ENCODE data around the gene MARCHF10. TPM values are rescaled to one million over a fixed set of nuclear protein-coding genes. Genes with fewer than 3 reads are reported as not detected.

The MARCHF10 gene
- total RNA-seq, 1 experiment from 2014 or later = not detected

GRCh38 chr17:62713086-62713881 is 94.8 kb downstream of the MARCHF10 start:
- Histone ChIP-seq H3K4me2 (ENCODE audit: low read length) (no peak overlapping the region), H3K36me3 (ENCODE audit: control insufficient read depth in 1 of 2, insufficient read depth in 2 of 2, low read length in 2 of 2) (no peaks in the 10 kb centered on the region), H2AFZ (ENCODE audit: low read depth, low read length, poor library complexity, severe bottlenecking) (no peak overlapping the region), H3K4me3 (replicated peaks in 1 of 2; ENCODE audit: low read depth in 1 of 2, low read length in 2 of 2) (no peak overlapping the region), H3K9me3 (ENCODE audit: control insufficient read depth in 1 of 2, insufficient read depth in 1 of 2, low read depth in 1 of 2, low read length in 2 of 2) (peaks cover 0 to 15% of the 10 kb centered on the region in 2 experiments; a peak in 2 of 4 replicates), H3K27ac (ENCODE audit: low read depth, low read length) (no peak overlapping the region), H3K79me2 (ENCODE audit: insufficient read depth, low read length) (no peaks in the 10 kb centered on the region), H3K9ac (ENCODE audit: low read length) (no peak overlapping the region), H3K27me3 (ENCODE audit: insufficient read depth, low read length) (no peaks in the 10 kb centered on the region), H3K9me2 (ENCODE audit: insufficient read depth) (no peaks in the 10 kb centered on the region), H4K20me1 (ENCODE audit: insufficient read depth) (no peaks in the 10 kb centered on the region), H3K4me1 (ENCODE audit: control insufficient read depth in 1 of 2, insufficient read depth in 2 of 2, low read length in 2 of 2) (peaks cover 12 to 31% of the 10 kb centered on the region in 2 experiments)
- intact Hi-C loops (cut with micrococcal nuclease) = no loop called here
- ATAC-seq (no peak), DNase-seq (ENCODE audit: low read depth, low spot score) (no peak)
- CTCF ChIA-PET = no interaction called here
- BruUV-seq (replicated peaks) = no TSS peak
- RAD21 ChIA-PET (ENCODE audit: low non-redundant PET in 1 of 2, low total read pairs in 2 of 2, uncharacterized antibody in 2 of 2, unreplicated experiment in 2 of 2) = no interaction called here
- TF ChIP-seq YY1 (IDR thresholded peaks at IDR 0.05; ENCODE audit: extremely low read depth, insufficient replicate concordance, low read depth, low read length) (no peak), EZH2 (IDR thresholded peaks at IDR 0.05) (no peak), SIN3A (IDR thresholded peaks at IDR 0.05; ENCODE audit: low read depth) (no peak), SRF (IDR thresholded peaks at IDR 0.05; ENCODE audit: low read depth) (no peak), POLR2AphosphoS5 (IDR thresholded peaks at IDR 0.05; ENCODE audit: low read depth, low read length) (no peak), ZBTB33 (IDR thresholded peaks at IDR 0.05; ENCODE audit: extremely low read depth, insufficient replicate concordance, low read length) (no peak), SP1 (IDR thresholded peaks at IDR 0.05; ENCODE audit: low read depth) (no peak), CEBPB (IDR thresholded peaks at IDR 0.05; ENCODE audit: low read depth) (no peak), ZNF274 (IDR thresholded peaks at IDR 0.05; ENCODE audit: low read depth, low read length) (no peak), CBX3 (IDR thresholded peaks at IDR 0.05; ENCODE audit: low read depth) (no peak), EZH2phosphoT487 (IDR thresholded peaks at IDR 0.05; ENCODE audit: borderline replicate concordance) (no peak), FOSL1 (IDR thresholded peaks at IDR 0.05; ENCODE audit: low read depth) (no peak)
- TF ChIP-seq, protein P1, sequence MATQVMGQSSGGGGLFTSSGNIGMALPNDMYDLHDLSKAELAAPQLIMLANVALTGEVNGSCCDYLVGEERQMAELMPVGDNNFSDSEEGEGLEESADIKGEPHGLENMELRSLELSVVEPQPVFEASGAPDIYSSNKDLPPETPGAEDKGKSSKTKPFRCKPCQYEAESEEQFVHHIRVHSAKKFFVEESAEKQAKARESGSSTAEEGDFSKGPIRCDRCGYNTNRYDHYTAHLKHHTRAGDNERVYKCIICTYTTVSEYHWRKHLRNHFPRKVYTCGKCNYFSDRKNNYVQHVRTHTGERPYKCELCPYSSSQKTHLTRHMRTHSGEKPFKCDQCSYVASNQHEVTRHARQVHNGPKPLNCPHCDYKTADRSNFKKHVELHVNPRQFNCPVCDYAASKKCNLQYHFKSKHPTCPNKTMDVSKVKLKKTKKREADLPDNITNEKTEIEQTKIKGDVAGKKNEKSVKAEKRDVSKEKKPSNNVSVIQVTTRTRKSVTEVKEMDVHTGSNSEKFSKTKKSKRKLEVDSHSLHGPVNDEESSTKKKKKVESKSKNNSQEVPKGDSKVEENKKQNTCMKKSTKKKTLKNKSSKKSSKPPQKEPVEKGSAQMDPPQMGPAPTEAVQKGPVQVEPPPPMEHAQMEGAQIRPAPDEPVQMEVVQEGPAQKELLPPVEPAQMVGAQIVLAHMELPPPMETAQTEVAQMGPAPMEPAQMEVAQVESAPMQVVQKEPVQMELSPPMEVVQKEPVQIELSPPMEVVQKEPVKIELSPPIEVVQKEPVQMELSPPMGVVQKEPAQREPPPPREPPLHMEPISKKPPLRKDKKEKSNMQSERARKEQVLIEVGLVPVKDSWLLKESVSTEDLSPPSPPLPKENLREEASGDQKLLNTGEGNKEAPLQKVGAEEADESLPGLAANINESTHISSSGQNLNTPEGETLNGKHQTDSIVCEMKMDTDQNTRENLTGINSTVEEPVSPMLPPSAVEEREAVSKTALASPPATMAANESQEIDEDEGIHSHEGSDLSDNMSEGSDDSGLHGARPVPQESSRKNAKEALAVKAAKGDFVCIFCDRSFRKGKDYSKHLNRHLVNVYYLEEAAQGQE (IDR thresholded peaks at IDR 0.05; ENCODE audit: low read depth) = no peak
- TF ChIP-seq, protein P2, sequence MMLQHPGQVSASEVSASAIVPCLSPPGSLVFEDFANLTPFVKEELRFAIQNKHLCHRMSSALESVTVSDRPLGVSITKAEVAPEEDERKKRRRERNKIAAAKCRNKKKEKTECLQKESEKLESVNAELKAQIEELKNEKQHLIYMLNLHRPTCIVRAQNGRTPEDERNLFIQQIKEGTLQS (IDR thresholded peaks at IDR 0.05) = no peak
- TF ChIP-seq, protein P3, sequence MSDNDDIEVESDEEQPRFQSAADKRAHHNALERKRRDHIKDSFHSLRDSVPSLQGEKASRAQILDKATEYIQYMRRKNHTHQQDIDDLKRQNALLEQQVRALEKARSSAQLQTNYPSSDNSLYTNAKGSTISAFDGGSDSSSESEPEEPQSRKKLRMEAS (IDR thresholded peaks at IDR 0.05) = no peak
- POLR2A ChIA-PET = no interaction called here
